Esophagus muscularis mucosa (tissue), 3 donors: ENCODE data around the gene ZYX.

ENCODE experiments used
- CTCF ChIP-seq, 3 experiments: fragments of 200-600 bp in 2 of 3; fragments of 450-650 bp in 1 of 3; sonication (generic) in 2 of 3; IDR thresholded peaks; one replicate each; pipeline ENCODE4 v1.5.1; 2017 to 2019; ENCODE audit warnings: antibody characterized with exemption in 3 of 3, mild to moderate bottlenecking in 2 of 3, moderate library complexity in 1 of 3
- POLR2A ChIP-seq: fragments of 450-650 bp; IDR thresholded peaks from one replicate; pipeline ENCODE4 v1.6.1; 2017; ENCODE audit warnings: antibody characterized with exemption, moderate library complexity, mild to moderate bottlenecking, low read depth
- POLR2AphosphoS5 ChIP-seq, 2 donors: sonication (generic); formaldehyde crosslinking; IDR thresholded peaks; one replicate each; pipeline ENCODE4 v1.6.1; 2017; ENCODE audit warnings: antibody characterized with exemption in 2 of 2

GRCh38 chr7:143360788-143361551, 20.2 kb upstream of the ZYX start:
- TF ChIP-seq POLR2AphosphoS5 (IDR thresholded peaks at IDR 0.05) (no peak), POLR2A (no peak), CTCF (IDR thresholded peaks at IDR 0.05) (no peak)
